LNCAP (cell line): Measurements from ENCODE around the gene OGFOD2.

Experiments used
- TF ChIP-seq, protein P1 (sequence below): fragments of 450-650 bp; IDR thresholded peaks from 2 replicates; pipeline ENCODE4 v1.5.1; 2017; ENCODE audit warnings: mild to moderate bottlenecking

The OGFOD2 gene

DNA sequence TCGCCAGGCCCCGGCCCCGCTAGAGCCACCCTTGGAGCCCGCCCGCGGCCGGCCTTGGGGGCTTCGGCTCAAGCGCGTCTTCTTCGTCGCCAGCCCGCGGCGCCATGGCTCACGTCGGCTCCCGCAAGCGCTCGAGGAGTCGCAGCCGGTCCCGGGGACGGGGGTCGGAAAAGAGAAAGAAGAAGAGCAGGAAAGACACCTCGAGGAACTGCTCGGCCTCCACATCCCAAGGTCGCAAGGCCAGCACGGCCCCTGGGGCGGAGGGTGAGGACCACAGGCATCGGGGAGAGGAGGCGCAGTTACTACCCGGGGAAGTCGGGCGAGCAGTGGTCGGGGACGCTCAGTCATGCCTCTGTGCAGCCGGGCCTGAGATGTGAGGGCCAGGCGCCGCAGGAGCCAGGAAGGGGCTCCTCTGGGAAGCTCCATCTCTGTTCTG, 6.0 kb downstream of the OGFOD2 start:
- TF ChIP-seq, protein P1, sequence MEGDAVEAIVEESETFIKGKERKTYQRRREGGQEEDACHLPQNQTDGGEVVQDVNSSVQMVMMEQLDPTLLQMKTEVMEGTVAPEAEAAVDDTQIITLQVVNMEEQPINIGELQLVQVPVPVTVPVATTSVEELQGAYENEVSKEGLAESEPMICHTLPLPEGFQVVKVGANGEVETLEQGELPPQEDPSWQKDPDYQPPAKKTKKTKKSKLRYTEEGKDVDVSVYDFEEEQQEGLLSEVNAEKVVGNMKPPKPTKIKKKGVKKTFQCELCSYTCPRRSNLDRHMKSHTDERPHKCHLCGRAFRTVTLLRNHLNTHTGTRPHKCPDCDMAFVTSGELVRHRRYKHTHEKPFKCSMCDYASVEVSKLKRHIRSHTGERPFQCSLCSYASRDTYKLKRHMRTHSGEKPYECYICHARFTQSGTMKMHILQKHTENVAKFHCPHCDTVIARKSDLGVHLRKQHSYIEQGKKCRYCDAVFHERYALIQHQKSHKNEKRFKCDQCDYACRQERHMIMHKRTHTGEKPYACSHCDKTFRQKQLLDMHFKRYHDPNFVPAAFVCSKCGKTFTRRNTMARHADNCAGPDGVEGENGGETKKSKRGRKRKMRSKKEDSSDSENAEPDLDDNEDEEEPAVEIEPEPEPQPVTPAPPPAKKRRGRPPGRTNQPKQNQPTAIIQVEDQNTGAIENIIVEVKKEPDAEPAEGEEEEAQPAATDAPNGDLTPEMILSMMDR = peak; percentile 23; the same call in 1 of the 2 replicates

DNA sequence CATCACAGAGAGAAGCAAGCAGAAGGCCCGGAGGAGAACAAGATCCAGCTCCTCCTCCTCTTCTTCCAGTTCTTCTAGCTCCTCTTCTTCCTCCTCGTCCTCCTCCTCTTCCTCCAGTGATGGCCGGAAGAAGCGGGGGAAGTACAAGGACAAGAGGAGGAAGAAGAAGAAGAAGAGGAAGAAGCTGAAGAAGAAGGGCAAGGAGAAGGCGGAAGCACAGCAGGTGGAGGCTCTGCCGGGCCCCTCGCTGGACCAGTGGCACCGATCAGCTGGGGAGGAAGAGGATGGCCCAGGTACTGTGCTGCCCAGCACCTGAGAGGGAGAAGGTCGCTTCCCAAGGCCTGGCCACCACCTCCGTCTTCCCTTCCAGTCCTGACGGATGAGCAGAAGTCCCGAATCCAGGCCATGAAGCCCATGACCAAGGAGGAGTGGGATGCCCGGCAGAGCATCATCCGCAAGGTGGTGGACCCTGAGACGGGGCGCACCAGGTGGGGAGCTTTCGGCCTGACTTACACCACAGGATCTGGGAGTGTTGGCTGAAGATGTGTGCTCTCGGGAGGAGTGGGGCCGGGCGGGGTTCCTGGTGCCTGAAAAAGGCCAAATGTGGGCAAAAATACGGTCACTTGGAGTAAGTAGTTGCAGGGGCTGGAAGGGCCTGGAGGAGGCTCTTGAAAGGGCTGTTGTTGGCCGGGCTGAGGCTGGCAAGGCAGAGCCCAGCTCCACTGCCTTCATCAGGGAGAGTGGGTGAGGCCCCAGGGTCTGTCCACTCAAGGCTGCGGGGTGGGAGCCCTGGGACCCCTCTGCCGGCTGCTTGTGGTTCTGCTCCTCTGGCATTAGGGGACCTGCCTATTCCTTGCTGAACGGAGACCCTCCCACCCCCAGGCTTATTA, 6.8 kb downstream of the OGFOD2 start:
- TF ChIP-seq, protein P1 = no peak

DNA sequence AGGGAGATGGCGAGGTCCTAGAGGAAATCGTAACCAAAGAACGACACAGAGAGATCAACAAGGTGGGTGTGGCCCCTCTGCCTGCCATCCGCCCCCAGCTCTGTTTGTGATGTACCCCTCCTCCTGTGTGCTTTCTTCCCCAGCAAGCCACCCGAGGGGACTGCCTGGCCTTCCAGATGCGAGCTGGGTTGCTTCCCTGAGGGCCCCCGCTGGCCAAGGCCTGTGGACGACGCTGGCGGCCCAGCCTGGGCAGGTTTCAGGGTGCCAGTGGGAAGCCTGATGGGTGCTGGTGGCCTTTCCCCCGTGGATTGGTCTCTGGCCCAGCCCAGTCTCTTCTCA, 7.4 kb downstream of the OGFOD2 start:
- TF ChIP-seq, protein P1 = no peak

DNA sequence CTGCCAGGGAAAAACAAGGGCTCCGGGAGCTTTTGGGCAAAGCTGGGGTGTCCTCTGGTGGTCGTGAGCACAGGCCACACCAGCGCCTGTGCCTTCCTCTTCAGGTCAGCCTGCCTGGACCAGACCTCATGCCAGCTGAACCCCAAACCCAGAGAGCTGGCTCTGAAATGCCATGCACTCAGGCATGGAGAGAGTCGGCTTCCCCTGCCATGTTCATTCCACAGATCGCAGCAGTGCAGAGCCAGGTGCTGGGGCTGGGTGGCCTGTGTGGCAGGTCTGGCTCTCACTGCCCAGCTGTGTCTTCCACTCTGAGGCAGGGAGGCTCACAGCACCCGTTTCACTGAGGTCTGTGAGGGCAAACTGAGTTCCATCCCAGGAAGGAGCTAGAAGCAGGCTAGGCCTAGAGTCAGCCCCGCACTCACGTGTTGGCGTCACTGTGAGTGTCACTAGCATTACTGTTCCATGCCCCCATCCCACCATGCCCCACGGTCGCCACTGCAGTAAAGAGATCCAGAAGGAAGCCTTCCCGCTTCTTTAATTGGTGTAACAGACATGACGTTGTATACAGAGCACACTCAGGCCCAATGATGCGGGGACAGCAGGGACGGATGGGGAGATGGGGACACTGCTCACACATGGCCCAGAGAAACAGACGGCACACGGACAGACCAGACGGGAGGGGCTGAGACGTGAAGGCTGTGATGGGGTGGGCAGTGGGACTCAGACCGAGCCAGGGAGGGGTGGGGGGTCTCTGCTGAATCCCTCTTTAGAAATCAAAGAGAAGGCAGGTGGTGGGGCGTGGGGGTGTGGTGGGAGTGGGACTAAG, 8.1 kb downstream of the OGFOD2 start:
- TF ChIP-seq, protein P1 = no peak

DNA sequence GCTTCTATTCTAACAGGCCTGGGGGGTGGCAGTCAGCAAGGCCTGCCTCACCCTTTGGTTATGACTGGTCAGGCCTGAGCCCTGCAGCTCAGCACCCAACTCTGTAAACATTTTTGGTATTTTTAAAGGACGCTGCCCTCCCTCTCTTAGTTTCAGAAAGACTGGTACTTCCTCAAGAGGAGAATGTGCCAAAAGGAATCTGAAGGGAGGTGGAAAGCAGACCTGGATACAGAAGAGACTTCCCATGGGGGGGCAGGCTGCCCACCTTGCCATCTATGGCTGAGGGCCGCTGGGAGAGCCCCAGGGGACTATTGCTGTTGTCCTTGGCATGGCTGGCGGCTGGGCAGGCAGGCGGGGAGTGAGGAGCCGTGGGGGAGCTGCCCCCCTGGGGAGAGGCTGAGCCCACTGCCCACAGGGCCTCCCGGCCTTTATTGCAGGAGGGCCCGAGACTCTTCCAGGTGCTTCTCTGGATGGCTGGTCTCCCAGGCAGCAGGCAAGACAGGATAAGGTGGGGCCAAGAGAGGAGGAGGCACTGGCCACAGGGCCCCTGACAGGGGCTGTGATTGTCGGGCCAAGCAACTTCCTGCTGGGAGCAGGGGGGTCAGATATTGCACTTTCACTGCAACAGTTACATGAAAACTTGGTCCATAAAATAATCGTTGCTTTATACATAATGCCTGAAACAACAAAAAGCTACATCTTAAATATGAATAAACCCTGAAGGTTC, 8.9 kb downstream of the OGFOD2 start:
- TF ChIP-seq, protein P1 = no peak

DNA sequence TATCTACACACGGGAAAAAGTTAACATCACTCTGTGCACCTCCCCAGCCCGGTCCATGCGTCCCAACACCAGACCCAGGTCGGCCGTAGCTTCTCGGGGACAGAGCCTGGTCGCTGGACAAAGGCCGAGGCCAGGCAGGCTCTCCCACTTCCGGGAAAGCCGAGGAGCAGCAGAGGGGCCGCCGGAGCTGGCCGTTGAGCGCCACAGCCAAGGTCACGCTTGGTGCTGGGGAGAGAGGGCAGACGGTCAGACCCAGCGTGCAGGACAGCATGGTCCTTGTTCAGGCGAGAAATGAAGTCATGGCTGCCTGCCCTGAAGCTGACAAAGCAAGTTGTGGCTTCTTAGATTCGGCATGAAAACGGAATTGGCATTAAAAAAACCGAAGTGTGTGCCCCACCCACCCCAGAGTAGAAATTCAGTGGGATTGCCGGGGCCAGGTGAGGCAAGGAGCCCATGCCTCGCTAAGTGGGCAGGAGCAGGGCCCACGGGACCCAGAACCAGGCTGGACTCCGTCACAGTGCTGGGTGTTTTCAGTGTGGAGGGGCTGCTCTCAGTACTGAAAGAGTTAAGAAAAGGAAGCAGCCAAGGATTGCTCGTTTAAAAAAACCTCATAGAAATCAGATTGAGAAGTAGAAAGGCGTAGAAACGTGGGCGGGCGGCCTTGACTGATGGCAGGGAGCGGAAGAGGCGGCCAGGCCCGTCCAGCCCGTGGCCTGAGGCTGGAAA, 9.7 kb downstream of the OGFOD2 start:
- TF ChIP-seq, protein P1 = no peak
